T-helper 2 cell (primary cell): ENCODE results near the gene NVL.
"Not testable (repeated sequence)": the region's sequence is repeated elsewhere in the genome, so short reads cannot be mapped to it uniquely, and the experiment has no call there.

Source experiments
- DNase-seq, 5 experiments: peaks; one replicate each; pipeline versions ENCODE4 v3.0.0 to v3.0.0-alpha.2; 2012 to 2022
- total RNA-seq, 2 donors: gene quantifications; one replicate each; lab custom pipeline; 2026; lab: John Stamatoyannopoulos, UW

Gene NVL
- 18.7 to 43.1 reads per million in 2 donors for total RNA-seq

GRCh38 chr1:224329842-224330753 is at the start of gene NVL:
NVL (minus strand) TSS chr1:224330172; CDS start chr1:224330127, 45 bp downstream.
- peak; percentile 54 to 91 (median 71) for DNase-seq

- DNase-seq = no peak
Measured at GRCh38 chr1:224378855-224379631, 49.1 kb upstream of the NVL start.

GRCh38 chr1:224377676-224378006 is 47.7 kb upstream of the NVL start:
- DNase-seq = peak in 1 of 5 experiments; percentile 77

- DNase-seq = peak in 1 of 5 experiments; percentile 65
Measured at GRCh38 chr1:224375059-224375458, 45.1 kb upstream of the NVL start.

GRCh38 chr1:224373008-224373590 is 43.1 kb upstream of the NVL start:
- DNase-seq = peak in 1 of 5 experiments; percentile 18

- DNase-seq = peak in 1 of 5 experiments; percentile 62
Measured at GRCh38 chr1:224368409-224368808, 38.4 kb upstream of the NVL start.

- no peak for DNase-seq
Measured at GRCh38 chr1:224359207-224359606, 29.2 kb upstream of the NVL start.

GRCh38 chr1:224358237-224358636 is 28.3 kb upstream of the NVL start:
- DNase-seq = no peak

- no peak for DNase-seq
Measured at GRCh38 chr1:224357626-224358124, 27.7 kb upstream of the NVL start.

- peak; percentile 81 to 97 (median 89) for DNase-seq
Measured at GRCh38 chr1:224356685-224357625, 27.0 kb upstream of the NVL start, which contains the start of gene CNIH4. CNIH4 (plus strand) TSS chr1:224356879; CDS start chr1:224356925, 46 bp downstream.

GRCh38 chr1:224353975-224354925 is 24.3 kb upstream of the NVL start:
- DNase-seq = no peak

- not testable (repeated sequence) for DNase-seq
Measured at GRCh38 chr1:224352436-224353085, 22.6 kb upstream of the NVL start.

- not testable (repeated sequence) for DNase-seq
Measured at GRCh38 chr1:224349716-224350115, 19.7 kb upstream of the NVL start.

GRCh38 chr1:224348137-224348536 is 18.2 kb upstream of the NVL start:
- no peak for DNase-seq

- no peak for DNase-seq
Measured at GRCh38 chr1:224343679-224344078, 13.7 kb upstream of the NVL start.

- DNase-seq = peak in 2 of 5 experiments; percentile 16 to 67
Measured at GRCh38 chr1:224340453-224341384, 10.7 kb upstream of the NVL start.

GRCh38 chr1:224339442-224340033 is 9.6 kb upstream of the NVL start:
- DNase-seq = no peak

GRCh38 chr1:224338150-224338838 is 8.3 kb upstream of the NVL start:
- DNase-seq = no peak
